ENCODE data around the gene SGPP2. TPM values are rescaled to one million over a fixed set of nuclear protein-coding genes. Genes with fewer than 3 reads are reported as not detected.

The SGPP2 gene
- total RNA-seq (ENCODE audit: low replicate concordance), result 0.11 and 0.34 TPM in 2 replicates

DNA sequence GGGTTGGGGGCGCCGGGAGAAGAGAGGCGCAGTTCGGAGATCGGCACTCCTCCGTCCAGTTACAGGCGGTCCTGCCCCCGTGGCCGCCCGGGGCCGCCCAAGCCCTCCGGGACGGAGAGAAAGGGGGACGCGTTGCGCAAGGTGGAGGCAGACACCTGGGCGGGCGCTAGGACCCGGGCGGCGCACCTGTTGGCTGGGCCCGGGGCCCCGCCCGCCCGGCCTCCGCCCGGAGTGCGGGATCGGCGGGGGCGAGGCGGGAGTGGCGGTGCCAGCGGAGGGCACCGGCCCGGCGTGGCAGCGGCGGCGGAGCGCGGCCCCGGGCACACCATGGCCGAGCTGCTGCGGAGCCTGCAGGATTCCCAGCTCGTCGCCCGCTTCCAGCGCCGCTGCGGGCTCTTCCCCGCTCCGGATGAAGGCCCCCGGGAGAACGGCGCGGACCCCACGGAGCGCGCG is at the start of gene SGPP2:
Gene SGPP2 (plus strand): TSS at position 268 of the 453 bp plus-strand sequence. CDS start 60 bp downstream, at position 328.
- peak within 1 kb of the TSS; percentile 71 for H3K4me3 ChIP-seq
- Mint-ChIP-seq H3K4me3 (peak within 1 kb of the TSS; percentile 91), H3K27ac (peak within 1 kb of the TSS; percentile 37), H3K27me3 (ENCODE audit: insufficient read depth, low read depth) (peaks cover 37% of the 10 kb centered on the region), H3K4me1 (peaks cover 32% of the 10 kb centered on the region), H3K36me3 (peaks cover 3% of the 10 kb centered on the region), H3K9me3 (peaks cover 2% of the 10 kb centered on the region)
- no peaks in the 10 kb centered on the region for H3K9me3 ChIP-seq (ENCODE audit: low read depth)
- DNase-seq (ENCODE audit: low spot score), result peak; percentile 45
- peaks cover 15% of the 10 kb centered on the region for H3F3A ChIP-seq (ENCODE audit: low read depth)
- H3K79me2 ChIP-seq (ENCODE audit: low read depth), result no peaks in the 10 kb centered on the region
- peaks cover 9% of the 10 kb centered on the region for H3K4me1 ChIP-seq
- H2AFZ ChIP-seq (replicated peaks), result no peak within 1 kb of the TSS
- peaks cover 100% of the 10 kb centered on the region for H3K27me3 ChIP-seq
- no peak within 1 kb of the TSS for H3K9ac ChIP-seq
- H4K20me1 ChIP-seq (ENCODE audit: low read depth), result no peaks in the 10 kb centered on the region
- H3K36me3 ChIP-seq, result no peaks in the 10 kb centered on the region
- peak; percentile 67 for TF ChIP-seq EZH2 (IDR thresholded peaks at IDR 0.05)
- TF ChIP-seq, protein P1, sequence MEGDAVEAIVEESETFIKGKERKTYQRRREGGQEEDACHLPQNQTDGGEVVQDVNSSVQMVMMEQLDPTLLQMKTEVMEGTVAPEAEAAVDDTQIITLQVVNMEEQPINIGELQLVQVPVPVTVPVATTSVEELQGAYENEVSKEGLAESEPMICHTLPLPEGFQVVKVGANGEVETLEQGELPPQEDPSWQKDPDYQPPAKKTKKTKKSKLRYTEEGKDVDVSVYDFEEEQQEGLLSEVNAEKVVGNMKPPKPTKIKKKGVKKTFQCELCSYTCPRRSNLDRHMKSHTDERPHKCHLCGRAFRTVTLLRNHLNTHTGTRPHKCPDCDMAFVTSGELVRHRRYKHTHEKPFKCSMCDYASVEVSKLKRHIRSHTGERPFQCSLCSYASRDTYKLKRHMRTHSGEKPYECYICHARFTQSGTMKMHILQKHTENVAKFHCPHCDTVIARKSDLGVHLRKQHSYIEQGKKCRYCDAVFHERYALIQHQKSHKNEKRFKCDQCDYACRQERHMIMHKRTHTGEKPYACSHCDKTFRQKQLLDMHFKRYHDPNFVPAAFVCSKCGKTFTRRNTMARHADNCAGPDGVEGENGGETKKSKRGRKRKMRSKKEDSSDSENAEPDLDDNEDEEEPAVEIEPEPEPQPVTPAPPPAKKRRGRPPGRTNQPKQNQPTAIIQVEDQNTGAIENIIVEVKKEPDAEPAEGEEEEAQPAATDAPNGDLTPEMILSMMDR (IDR thresholded peaks at IDR 0.05), result no peak
- H3K4me2 ChIP-seq, result peak within 1 kb of the TSS; percentile 97
- H3K27ac ChIP-seq, result no peak within 1 kb of the TSS

DNA sequence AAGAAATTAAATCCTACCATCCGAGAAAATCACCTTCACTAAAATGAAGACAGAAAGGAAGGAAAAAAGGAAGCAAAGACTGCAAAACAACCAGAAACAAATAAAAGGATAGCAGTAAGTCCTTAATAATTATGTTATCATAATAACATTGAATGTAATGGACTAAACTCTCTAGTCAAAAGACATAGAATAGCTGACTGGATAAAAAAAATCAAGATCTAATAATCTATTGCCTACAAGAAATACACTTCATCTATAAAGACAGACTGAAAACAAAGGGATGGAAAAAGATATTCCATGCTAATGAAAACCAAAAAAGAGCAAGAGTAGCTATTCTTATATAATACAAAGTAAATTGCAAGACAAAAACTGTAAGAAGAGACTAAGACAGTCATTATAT is 48.5 kb upstream of the SGPP2 start:
- Histone ChIP-seq H3K9me3 (ENCODE audit: low read depth) (no peaks in the 10 kb centered on the region), H3F3A (ENCODE audit: low read depth) (no peaks in the 10 kb centered on the region), H3K4me1 (no peaks in the 10 kb centered on the region), H3K9ac (no peak overlapping the region), H2AFZ (replicated peaks) (no peak overlapping the region), H3K27me3 (peaks cover 11% of the 10 kb centered on the region), H3K4me3 (no peak overlapping the region), H3K27ac (no peak overlapping the region), H4K20me1 (ENCODE audit: low read depth) (no peaks in the 10 kb centered on the region), H3K79me2 (ENCODE audit: low read depth) (no peaks in the 10 kb centered on the region), H3K36me3 (no peaks in the 10 kb centered on the region), H3K4me2 (no peak overlapping the region)
- H3K9me3 Mint-ChIP-seq, result peaks cover 14% of the 10 kb centered on the region
- no peaks in the 10 kb centered on the region for H3K4me1 Mint-ChIP-seq
- no peak overlapping the region for H3K4me3 Mint-ChIP-seq
- no peak overlapping the region for H3K27ac Mint-ChIP-seq
- H3K27me3 Mint-ChIP-seq (ENCODE audit: insufficient read depth, low read depth), result peaks cover 7% of the 10 kb centered on the region
- no peak for DNase-seq (ENCODE audit: low spot score)
- no peaks in the 10 kb centered on the region for H3K36me3 Mint-ChIP-seq
- TF ChIP-seq, protein P1 (IDR thresholded peaks at IDR 0.05), result no peak
- TF ChIP-seq EZH2phosphoT487 (IDR thresholded peaks at IDR 0.05), result no peak
- TF ChIP-seq EZH2 (IDR thresholded peaks at IDR 0.05), result no peak

GRCh38 chr2:222380456-222380855 is 43.9 kb upstream of the SGPP2 start:
- no peak overlapping the region for H3K27ac Mint-ChIP-seq

More at GRCh38 chr2:222380456-222380855, 43.9 kb upstream of the SGPP2 start:
- Histone ChIP-seq H3K9ac (no peak overlapping the region), H3K9me3 (ENCODE audit: low read depth) (no peaks in the 10 kb centered on the region), H3K4me2 (no peak overlapping the region), H3K36me3 (no peaks in the 10 kb centered on the region), H3K4me1 (no peaks in the 10 kb centered on the region), H3F3A (ENCODE audit: low read depth) (no peaks in the 10 kb centered on the region), H3K4me3 (no peak overlapping the region), H4K20me1 (ENCODE audit: low read depth) (no peaks in the 10 kb centered on the region), H3K79me2 (ENCODE audit: low read depth) (no peaks in the 10 kb centered on the region), H3K27me3 (peaks cover 11% of the 10 kb centered on the region), H3K27ac (no peak overlapping the region), H2AFZ (replicated peaks) (no peak overlapping the region)
- peaks cover 11% of the 10 kb centered on the region for H3K4me1 Mint-ChIP-seq
- H3K9me3 Mint-ChIP-seq, result peaks cover 9% of the 10 kb centered on the region
- no peaks in the 10 kb centered on the region for H3K36me3 Mint-ChIP-seq
- no peak for DNase-seq (ENCODE audit: low spot score)
- TF ChIP-seq EZH2phosphoT487 (IDR thresholded peaks at IDR 0.05) (no peak), EZH2 (IDR thresholded peaks at IDR 0.05) (no peak)
- TF ChIP-seq, protein P1 (IDR thresholded peaks at IDR 0.05), result no peak
- H3K4me3 Mint-ChIP-seq, result no peak overlapping the region
- no peaks in the 10 kb centered on the region for H3K27me3 Mint-ChIP-seq (ENCODE audit: insufficient read depth, low read depth)
